WTC11 (cell line): ENCODE measurements around the gene TTC6.

Experiments used
- CREB1 ChIP-seq: sonication (generic); formaldehyde crosslinking; IDR thresholded peaks from 2 replicates; pipeline ENCODE4 v1.8.0; 2023; ENCODE audit warnings: mild to moderate bottlenecking, missing genetic modification reagents
- CTCF ChIP-seq: fragments of 200-600 bp; IDR thresholded peaks from 2 replicates; pipeline ENCODE4 v1.8.0; 2022; ENCODE audit warnings: antibody characterized with exemption
- HMGXB4 ChIP-seq: sonication (generic); formaldehyde crosslinking; IDR thresholded peaks from 2 replicates; pipeline ENCODE4 v1.8.1; 2023; ENCODE audit warnings: mild to moderate bottlenecking, moderate library complexity, missing genetic modification reagents
- IRF2 ChIP-seq: sonication (generic); formaldehyde crosslinking; IDR thresholded peaks from 2 replicates; pipeline ENCODE4 v1.8.0; 2022; ENCODE audit warnings: low read depth, missing genetic modification reagents, borderline replicate concordance
- JUN ChIP-seq: sonication (generic); formaldehyde crosslinking; IDR thresholded peaks from 2 replicates; pipeline ENCODE4 v1.8.0; 2023; ENCODE audit warnings: mild to moderate bottlenecking, missing genetic modification reagents
- MYBL2 ChIP-seq: sonication (generic); formaldehyde crosslinking; IDR thresholded peaks from 2 replicates; pipeline ENCODE4 v1.8.1; 2023; ENCODE audit warnings: mild to moderate bottlenecking, moderate library complexity, missing genetic modification reagents
- TEAD1 ChIP-seq: sonication (generic); formaldehyde crosslinking; IDR thresholded peaks from 2 replicates; pipeline ENCODE4 v1.8.0; 2022; ENCODE audit warnings: mild to moderate bottlenecking, missing genetic modification reagents
- TP53 ChIP-seq: sonication (generic); formaldehyde crosslinking; IDR thresholded peaks from 2 replicates; pipeline ENCODE4 v1.8.1; 2023; ENCODE audit warnings: mild to moderate bottlenecking, missing genetic modification reagents
- USF2 ChIP-seq: sonication (generic); formaldehyde crosslinking; IDR thresholded peaks from 2 replicates; pipeline ENCODE4 v1.8.1; 2023; ENCODE audit warnings: mild to moderate bottlenecking, missing genetic modification reagents, moderate library complexity
- ZNF138 ChIP-seq: sonication (generic); formaldehyde crosslinking; conservative IDR thresholded peaks from 2 replicates; pipeline ENCODE4 v1.8.1; 2022; ENCODE audit warnings: mild to moderate bottlenecking, moderate library complexity, missing genetic modification reagents
- ZNF671 ChIP-seq: fragments of 250-450 bp; sonication (Bioruptor Pico); IDR thresholded peaks from 2 replicates; pipeline ENCODE4 v1.8.0; 2021; ENCODE audit warnings: mild to moderate bottlenecking

GRCh38 chr14:37643701-37644100, 48.3 kb downstream of the TTC6 start:
- TF ChIP-seq HMGXB4 (CRISPR knock-in tag) (no peak), JUN (CRISPR knock-in tag) (no peak), TP53 (CRISPR knock-in tag) (no peak), CTCF (no peak), ZNF671 (no peak), USF2 (no peak), CREB1 (no peak), TEAD1 (CRISPR knock-in tag) (no peak), IRF2 (CRISPR knock-in tag) (no peak), ZNF138 (CRISPR knock-in tag) (no peak), MYBL2 (CRISPR knock-in tag) (no peak)
